Heart left ventricle (tissue), 16 donors: ENCODE measurements around the gene PHACTR1. TPM values are rescaled to one million over a fixed set of nuclear protein-coding genes. Genes with fewer than 3 reads are reported as not detected.

Experiments
- ATAC-seq, 4 donors: fragments of 200-7000 bp; cut with Tn5 transposase; one replicate each; pipeline ENCODE4 v1.9.1; 2020 to 2022; ENCODE audit warnings: moderate library complexity in 4 of 4, mild to moderate bottlenecking in 3 of 4, moderate number of reproducible peaks in 1 of 4
- DNase-seq, 5 donors: peaks; one replicate each; pipeline ENCODE4 v3.0.0-alpha.2; 2020
- H3K27ac ChIP-seq, 12 donors: fragments of 200-600 bp; sonication (generic) in 4 of 12; one replicate each; pipeline versions ENCODE4 v1.5.0 to v1.8.0; 2016 to 2022; ENCODE audit warnings: mild to moderate bottlenecking in 2 of 12
- H3K27me3 ChIP-seq, 9 donors: fragments of 200-600 bp; sonication (generic) in 2 of 9; one replicate each; pipeline versions ENCODE4 v1.5.1 to v1.8.0; 2016 to 2022; ENCODE audit warnings: mild to moderate bottlenecking in 3 of 9
- H3K36me3 ChIP-seq, 9 donors: fragments of 200-600 bp; sonication (generic) in 2 of 9; one replicate each; pipeline versions ENCODE4 v1.5.0 to v1.8.0; 2018 to 2022; ENCODE audit warnings: mild to moderate bottlenecking in 2 of 9
- H3K4me1 ChIP-seq, 12 donors: fragments of 200-600 bp; sonication (generic) in 4 of 12; one replicate each; pipeline versions ENCODE4 v1.5.0 to v1.8.0; 2016 to 2022; ENCODE audit warnings: mild to moderate bottlenecking in 3 of 12
- H3K4me3 ChIP-seq, 12 donors: fragments of 200-600 bp; sonication (generic) in 4 of 12; one replicate each; pipeline versions ENCODE4 v1.5.0 to v1.8.0; 2017 to 2022; ENCODE audit warnings: mild to moderate bottlenecking in 9 of 12, moderate library complexity in 4 of 12
- H3K9me3 ChIP-seq, 12 donors: fragments of 200-600 bp; sonication (generic) in 4 of 12; one replicate each; pipeline versions ENCODE4 v1.5.0 to v1.8.0; 2016 to 2022; ENCODE audit warnings: mild to moderate bottlenecking in 1 of 12
- CTCF ChIP-seq, 12 donors: fragments of 200-600 bp; sonication (generic) in 4 of 12; IDR thresholded peaks; one replicate each; pipeline versions ENCODE4 v1.5.0 to v1.8.0; 2018 to 2022; ENCODE audit warnings: antibody characterized with exemption in 12 of 12, mild to moderate bottlenecking in 5 of 12
- POLR2A ChIP-seq, 2 donors: fragments of 450-650 bp; IDR thresholded peaks; one replicate each; pipeline ENCODE4 v1.6.1; 2017; ENCODE audit warnings: antibody characterized with exemption in 2 of 2, mild to moderate bottlenecking in 2 of 2, moderate library complexity in 2 of 2
- WGBS, 4 donors: extraction: QIAGEN DNeasy Blood & Tissue Kit in 2 of 4; methylation state at CpG; one replicate each; pipeline versions ENCODE4 v1.1.5 to v1.1.7; 2013 to 2018; 5-methylcytosine and 5-hydroxymethylcytosine counted together
- intact Hi-C, 10 donors: fragments of 100-400 bp; cut with DNase I; formaldehyde crosslinking; loops; one replicate each; pipeline versions ENCODE4 v1.11.1 to v1.14.2; 2022
- polyA plus RNA-seq, 2 donors: library from polyadenylated mRNA; stranded (reverse); fragments of 200-250 nt; gene quantifications; one replicate each; pipeline ENCODE4 v1.2.3, GENCODE V29; 2013
- total RNA-seq, 9 donors: library from RNA; depleted of rRNA in 2 of 9; stranded (reverse); fragments of >200 nt in 2 of 9; fragmentation: NEBNext Ultra II Directional in 3 of 9; extraction: Animal tissue kit (Norgen Biotek cat#: 25700) in 3 of 9; gene quantifications; one replicate each; pipeline versions ENCODE4 v1.1.0 to v1.2.4, GENCODE V29; 2016 to 2023
- donor health status: ischemic (EF 13 %, LVEDD 7.1; RV severe dilation, severe dysfunction).
- donor health status: healthy with polysubstance abuse.
- donor health status: DM: no; HTN: yes; CAD: no.
- donor health status: DM: no; HTN: no; CAD: no.
- donor health status: ischemic (EF 25% LVEDD 6.9; RV normal size, moderate dysfunction).
- donor health status: ischemic (EF 25% LVEDD 5.7; RV mildly dilated, moderate dysfunction).
- donor health status: healthy.
- donor health status: DM: yes; HTN: yes; CAD: no.
- donor health status: ischemic (EF 35%, LVEDD 5.7; RV mildly dilated, moderate dysfunction).
- donor health status: nonischemic (EF 11% LVEDD 7.7; RV severe dilation, severe dysfunction).
- donor health status: DM: yes; HTN: yes; CAD: no.
- donor health status: PGD.
- donor health status: ischemic (EF 29% LVEDD 5.4; RV normal size, mild dysfunction).
- donor health status: nonischemic (EF 23%, LVEDD 6.1; RV moderate dilation, normal function).

PHACTR1 gene
- total and polyA plus RNA-seq, 11 donors, result 21.2 to 238 (median 87.4) TPM

GRCh38 chr6:13297391-13297790 is 580.8 kb downstream of the PHACTR1 start:
- ATAC-seq (no peak), DNase-seq (no peak)
- Histone ChIP-seq H3K27me3 (no peaks in the 10 kb centered on the region), H3K4me3 (no peak overlapping the region), H3K36me3 (peaks cover 0 to 80% (median 55%) of the 10 kb centered on the region in 9 donors), H3K27ac (no peak overlapping the region), H3K4me1 (peaks cover 0 to 16% (median 5%) of the 10 kb centered on the region in 12 donors), H3K9me3 (no peaks in the 10 kb centered on the region)
- 91 to 98% (median 96%) methylated on average over 5 of the region's 5 CpGs for WGBS, 4 donors
- TF ChIP-seq POLR2A (IDR thresholded peaks at IDR 0.05) (no peak), CTCF (IDR thresholded peaks at IDR 0.05) (no peak)
- intact Hi-C loops, result loop anchor here in 1 of 10 donors (10.0 kb wide), 1 partner anchor 383 kb away; no protein-coding TSS in a partner anchor

GRCh38 chr6:13298446-13298845 is 581.9 kb downstream of the PHACTR1 start:
- ATAC-seq, result no peak
- intact Hi-C loops, result loop anchor here in 1 of 10 donors (10.0 kb wide), 1 partner anchor 384 kb away; no protein-coding TSS in a partner anchor
- H3K9me3 ChIP-seq, result no peaks in the 10 kb centered on the region
- 79 to 93% (median 91%) methylated on average over 3 of the region's 3 CpGs for WGBS, 4 donors
- H3K27ac ChIP-seq, result no peak overlapping the region
- no peaks in the 10 kb centered on the region for H3K27me3 ChIP-seq
- peaks cover 0 to 27% (median 16%) of the 10 kb centered on the region in 12 donors for H3K4me1 ChIP-seq
- TF ChIP-seq POLR2A (IDR thresholded peaks at IDR 0.05) (no peak), CTCF (IDR thresholded peaks at IDR 0.05) (no peak)
- H3K4me3 ChIP-seq, result no peak overlapping the region
- peaks cover 0 to 71% (median 47%) of the 10 kb centered on the region in 9 donors for H3K36me3 ChIP-seq
- DNase-seq, result no peak

GRCh38 chr6:13299403-13299821 is 582.8 kb downstream of the PHACTR1 start:
- no peaks in the 10 kb centered on the region for H3K27me3 ChIP-seq
- H3K36me3 ChIP-seq, result peaks cover 0 to 65% (median 40%) of the 10 kb centered on the region in 9 donors
- H3K4me1 ChIP-seq, result peaks cover 0 to 35% (median 23%) of the 10 kb centered on the region in 12 donors
- no peak for ATAC-seq
- no peaks in the 10 kb centered on the region for H3K9me3 ChIP-seq
- intact Hi-C loops, result loop anchor here in 1 of 10 donors (10.0 kb wide), 1 partner anchor 385 kb away; no protein-coding TSS in a partner anchor
- no peak for DNase-seq
- no peak overlapping the region for H3K27ac ChIP-seq
- WGBS, 4 donors, result 72 to 88% (median 80%) methylated on average over 10 to 11 of the region's 11 CpGs
- no peak overlapping the region for H3K4me3 ChIP-seq
- TF ChIP-seq CTCF (IDR thresholded peaks at IDR 0.05), result no peak
- TF ChIP-seq POLR2A (IDR thresholded peaks at IDR 0.05), result no peak

GRCh38 chr6:13299918-13300317 is 583.4 kb downstream of the PHACTR1 start:
- Histone ChIP-seq H3K4me1 (peaks cover 0 to 37% (median 26%) of the 10 kb centered on the region in 12 donors), H3K9me3 (no peaks in the 10 kb centered on the region), H3K27ac (no peak overlapping the region), H3K27me3 (no peaks in the 10 kb centered on the region), H3K4me3 (no peak overlapping the region), H3K36me3 (peaks cover 0 to 65% (median 40%) of the 10 kb centered on the region in 9 donors)
- no peak for DNase-seq
- ATAC-seq, result no peak
- WGBS, 4 donors, result 75 to 98% (median 85%) methylated on average over 6 of the region's 6 CpGs
- intact Hi-C loops, result loop anchor here in 3 of 10 donors (10.0 kb wide), 2 partner anchors 285 to 385 kb away; no protein-coding TSS in a partner anchor
- no peak for TF ChIP-seq CTCF (IDR thresholded peaks at IDR 0.05)
- no peak for TF ChIP-seq POLR2A (IDR thresholded peaks at IDR 0.05)
